Transverse colon (tissue), 4 donors: ENCODE measurements around the gene VWDE. TPM values are rescaled to one million over a fixed set of nuclear protein-coding genes. Genes with fewer than 3 reads are reported as not detected.

Experiments
- DNase-seq: peaks from one replicate; pipeline ENCODE4 v3.0.0-alpha.2; 2019
- H3K27ac ChIP-seq, 4 donors: fragments of 200-600 bp; sonication (generic); 2 replicates each; pipeline ENCODE4 v1.5.1; 2016 to 2018; ENCODE audit warnings: inconsistent platforms in 4 of 4
- H3K27me3 ChIP-seq: fragments of 200-600 bp; sonication (generic); 2 replicates; pipeline ENCODE4 v1.5.1; 2017; ENCODE audit warnings: inconsistent platforms
- H3K36me3 ChIP-seq, 4 donors: fragments of 200-600 bp; sonication (generic); 2 replicates each; pipeline ENCODE4 v1.5.1; 2017 to 2019; ENCODE audit warnings: inconsistent platforms in 4 of 4
- H3K4me1 ChIP-seq, 4 donors: fragments of 200-600 bp; sonication (generic); 2 replicates each; pipeline ENCODE4 v1.5.1; 2017 to 2020; ENCODE audit warnings: inconsistent platforms in 4 of 4
- H3K4me3 ChIP-seq, 4 donors: fragments of 200-600 bp; sonication (generic); 1 replicate in 1 of 4; 2 replicates in 3 of 4; pipeline versions ENCODE4 v1.5.1 to v1.6.1; 2017 to 2019; ENCODE audit warnings: inconsistent platforms in 4 of 4
- H3K9me3 ChIP-seq, 2 donors: fragments of 200-600 bp; sonication (generic); 2 replicates each; pipeline ENCODE4 v1.5.1; 2017 to 2019; ENCODE audit warnings: inconsistent platforms in 2 of 2
- EP300 ChIP-seq: sonication (generic); formaldehyde crosslinking; IDR thresholded peaks from one replicate; pipeline ENCODE4 v1.6.1; 2017; ENCODE audit warnings: antibody characterized with exemption, low read depth
- POLR2A ChIP-seq: fragments of 450-650 bp; IDR thresholded peaks from one replicate; pipeline ENCODE4 v1.6.1; 2016; ENCODE audit warnings: antibody characterized with exemption, mild to moderate bottlenecking, moderate library complexity
- POLR2AphosphoS5 ChIP-seq, 3 donors: sonication (generic); formaldehyde crosslinking; IDR thresholded peaks; one replicate each; pipeline ENCODE4 v1.6.1; 2016; ENCODE audit warnings: antibody characterized with exemption in 3 of 3
- WGBS, 2 donors: methylation state at CpG; one replicate each; pipeline ENCODE4 v1.1.5; 2018; ENCODE audit warnings: low coverage in 1 of 2; 5-methylcytosine and 5-hydroxymethylcytosine counted together
- in situ Hi-C, 4 donors: fragments of 200-750 bp; cut with MboI; loops; one replicate each; pipeline versions ENCODE4 v1.15.0 to v1.15.1; 2017; ENCODE audit warnings: low sequenced_read_pairs in 3 of 4, low pct_ligation_motif_present in 1 of 4, low pct_unique_long_range_greater_than_20kb in 1 of 4
- intact Hi-C: fragments of 100-400 bp; cut with DNase I; formaldehyde crosslinking; loops from one replicate; pipeline ENCODE4 v1.15.1; 2023; ENCODE audit warnings: low total_unique reads
- total RNA-seq, 4 donors: library from RNA; depleted of rRNA; stranded (reverse); fragments of >200 nt; gene quantifications; one replicate each; pipeline ENCODE4 v1.1.0, GENCODE V29; 2016
- TF ChIP-seq, protein P1 (sequence below), 5 experiments: fragments of 200-600 bp in 3 of 5; fragments of 450-650 bp in 2 of 5; sonication (generic) in 3 of 5; IDR thresholded peaks; 1 replicate in 2 of 5; 2 replicates in 3 of 5; pipeline ENCODE4 v1.5.1; 2016 to 2017; ENCODE audit warnings: antibody characterized with exemption in 5 of 5, inconsistent platforms in 3 of 5, mild to moderate bottlenecking in 2 of 5, moderate library complexity in 1 of 5

The VWDE gene
- total RNA-seq, 4 donors from 2014 or later, result 0.20 to 6.4 (median 2.0) TPM; not detected in 1

DNA sequence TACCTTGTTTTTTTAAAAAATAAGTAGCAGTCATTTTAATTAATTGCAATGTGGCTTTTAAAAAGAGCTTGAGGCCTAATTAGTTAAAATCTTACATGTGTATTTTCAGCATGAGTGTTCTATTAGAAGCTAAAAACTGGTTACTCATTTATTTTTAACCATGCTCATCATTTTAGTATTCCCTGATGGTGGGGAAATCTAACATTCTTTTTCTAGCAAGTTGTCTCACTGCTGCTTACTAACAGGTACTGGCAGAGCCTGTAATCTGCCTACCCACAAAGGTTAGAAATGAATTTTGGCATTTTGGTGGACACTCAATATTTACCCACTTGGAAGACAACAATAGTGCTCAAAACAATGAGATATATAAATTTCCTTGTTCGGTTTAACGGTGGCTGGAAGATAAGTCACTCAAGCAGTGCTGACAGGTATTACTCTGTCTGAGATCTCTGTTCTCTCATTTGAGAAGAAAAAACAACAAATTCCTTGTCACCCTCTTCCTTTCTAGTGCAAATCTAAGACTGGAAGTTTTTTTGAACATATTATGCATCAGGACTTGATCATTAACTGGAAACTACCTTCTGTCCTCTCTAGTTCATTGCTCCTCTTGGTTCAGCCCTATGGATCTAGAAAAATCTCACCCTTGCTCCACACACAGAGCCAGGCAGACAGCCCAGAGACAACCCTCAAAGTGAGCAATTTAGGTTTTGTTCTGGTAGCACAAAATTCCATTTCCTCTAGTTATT, 83.3 kb downstream of the VWDE start:
- Histone ChIP-seq H3K27ac (no peak overlapping the region), H3K36me3 (no peaks in the 10 kb centered on the region), H3K4me1 (peaks cover 0 to 5% (median 0%) of the 10 kb centered on the region in 4 donors), H3K4me3 (no peak overlapping the region), H3K9me3 (no peaks in the 10 kb centered on the region), H3K27me3 (no peaks in the 10 kb centered on the region)
- WGBS, 2 donors, result 65 to 72% methylated on average over 2 of the region's 2 CpGs
- intact Hi-C loops, result loop anchor here (10.0 kb wide), 1 partner anchor 896 kb away; no protein-coding TSS in a partner anchor
- TF ChIP-seq EP300 (no peak), POLR2A (no peak), POLR2AphosphoS5 (IDR thresholded peaks at IDR 0.05) (no peak)
- TF ChIP-seq, protein P1, sequence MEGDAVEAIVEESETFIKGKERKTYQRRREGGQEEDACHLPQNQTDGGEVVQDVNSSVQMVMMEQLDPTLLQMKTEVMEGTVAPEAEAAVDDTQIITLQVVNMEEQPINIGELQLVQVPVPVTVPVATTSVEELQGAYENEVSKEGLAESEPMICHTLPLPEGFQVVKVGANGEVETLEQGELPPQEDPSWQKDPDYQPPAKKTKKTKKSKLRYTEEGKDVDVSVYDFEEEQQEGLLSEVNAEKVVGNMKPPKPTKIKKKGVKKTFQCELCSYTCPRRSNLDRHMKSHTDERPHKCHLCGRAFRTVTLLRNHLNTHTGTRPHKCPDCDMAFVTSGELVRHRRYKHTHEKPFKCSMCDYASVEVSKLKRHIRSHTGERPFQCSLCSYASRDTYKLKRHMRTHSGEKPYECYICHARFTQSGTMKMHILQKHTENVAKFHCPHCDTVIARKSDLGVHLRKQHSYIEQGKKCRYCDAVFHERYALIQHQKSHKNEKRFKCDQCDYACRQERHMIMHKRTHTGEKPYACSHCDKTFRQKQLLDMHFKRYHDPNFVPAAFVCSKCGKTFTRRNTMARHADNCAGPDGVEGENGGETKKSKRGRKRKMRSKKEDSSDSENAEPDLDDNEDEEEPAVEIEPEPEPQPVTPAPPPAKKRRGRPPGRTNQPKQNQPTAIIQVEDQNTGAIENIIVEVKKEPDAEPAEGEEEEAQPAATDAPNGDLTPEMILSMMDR (IDR thresholded peaks at IDR 0.05), result no peak
- no peak for DNase-seq
- in situ Hi-C loops, result loop anchor here (5.0 to 25.0 kb wide), 6 partner anchors 248 to 908 kb away; partner anchors contain the start of gene THSD7A (in 2 of the 4)

DNA sequence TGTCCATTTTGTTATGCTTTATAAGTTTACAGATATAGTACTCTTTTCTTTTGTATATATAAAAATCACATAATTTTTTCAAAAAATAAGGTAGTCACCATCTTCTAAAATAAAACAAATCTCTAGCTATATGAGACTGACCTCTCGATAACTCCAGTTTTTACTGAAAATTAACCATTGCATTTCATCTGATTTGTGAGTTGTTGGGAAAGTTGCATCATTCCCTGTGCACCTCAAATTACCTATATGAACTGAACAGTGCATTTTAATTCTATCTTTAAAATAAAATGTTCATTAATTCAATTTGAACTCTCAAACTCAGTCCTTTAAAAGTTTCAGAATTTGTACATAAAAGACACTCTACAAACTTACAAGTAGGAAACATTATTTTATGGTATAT, 86.0 kb downstream of the VWDE start:
- intact Hi-C loops (no loop called here), in situ Hi-C loops (loop anchor here (25.0 kb wide), 3 partner anchors 255 to 905 kb away; partner anchors contain the start of gene THSD7A (in 2 of the 4))
- no peak for DNase-seq
- no peak overlapping the region for H3K27ac ChIP-seq
- no peaks in the 10 kb centered on the region for H3K36me3 ChIP-seq
- peaks cover 0 to 4% (median 0%) of the 10 kb centered on the region in 4 donors for H3K4me1 ChIP-seq
- H3K27me3 ChIP-seq, result no peaks in the 10 kb centered on the region
- no peaks in the 10 kb centered on the region for H3K9me3 ChIP-seq
- no peak overlapping the region for H3K4me3 ChIP-seq
- WGBS, 2 donors, result 90 to 91% methylated on average over 1 of the region's 1 CpG
- TF ChIP-seq EP300 (no peak), POLR2A (no peak), POLR2AphosphoS5 (IDR thresholded peaks at IDR 0.05) (no peak)
- TF ChIP-seq, protein P1 (IDR thresholded peaks at IDR 0.05), result no peak

DNA sequence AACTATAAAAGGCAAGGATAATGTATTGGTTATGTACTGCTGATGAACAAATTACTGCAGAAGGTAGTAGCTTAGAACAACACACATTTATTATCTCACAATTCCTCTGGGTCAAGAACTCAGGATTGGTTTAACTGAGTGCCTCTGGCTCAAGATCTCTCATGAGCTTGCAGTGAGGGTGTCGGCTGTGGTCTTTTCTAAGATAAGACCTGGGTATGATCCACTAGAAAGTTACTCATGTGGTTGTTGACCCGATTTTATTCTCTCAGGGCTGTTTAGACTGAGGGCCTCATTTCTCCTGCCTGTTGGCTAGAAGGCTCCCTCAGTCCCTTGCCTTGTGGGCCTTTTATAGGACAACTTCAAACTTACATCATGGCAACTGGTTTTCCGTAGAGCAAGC, 86.7 kb downstream of the VWDE start:
- Histone ChIP-seq H3K9me3 (no peaks in the 10 kb centered on the region), H3K27me3 (no peaks in the 10 kb centered on the region), H3K4me3 (no peak overlapping the region), H3K36me3 (no peaks in the 10 kb centered on the region), H3K27ac (no peak overlapping the region), H3K4me1 (no peaks in the 10 kb centered on the region)
- no peak for DNase-seq
- WGBS, 2 donors, result 73 to 76% methylated on average over 3 of the region's 3 CpGs
- in situ Hi-C loops (loop anchor here (25.0 kb wide), 3 partner anchors 255 to 905 kb away; partner anchors contain the start of gene THSD7A (in 2 of the 4)), intact Hi-C loops (no loop called here)
- TF ChIP-seq EP300, result no peak
- TF ChIP-seq, protein P1 (IDR thresholded peaks at IDR 0.05), result no peak
- TF ChIP-seq POLR2AphosphoS5 (IDR thresholded peaks at IDR 0.05), result no peak
- TF ChIP-seq POLR2A, result no peak

DNA sequence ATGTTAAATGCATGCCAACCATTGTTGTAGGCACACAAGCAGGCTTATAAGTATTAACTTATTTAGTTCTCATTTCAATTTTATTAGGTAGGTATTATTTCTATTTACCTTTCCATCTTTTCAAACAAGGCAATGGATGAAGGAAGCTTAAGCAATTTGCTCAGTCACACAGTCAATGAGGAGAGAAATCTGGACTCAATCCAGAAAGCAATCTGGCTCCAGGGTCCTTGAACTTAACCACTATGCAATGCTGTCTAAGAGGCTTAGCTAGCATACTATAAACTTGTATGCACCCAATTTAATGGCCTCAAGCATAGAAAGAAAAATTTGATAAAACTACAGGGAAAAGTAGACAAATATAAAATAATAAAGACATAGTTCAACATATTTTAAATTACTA, 88.6 kb downstream of the VWDE start:
- no peak for TF ChIP-seq POLR2AphosphoS5 (IDR thresholded peaks at IDR 0.05)
- no peak for TF ChIP-seq POLR2A
- TF ChIP-seq, protein P1 (IDR thresholded peaks at IDR 0.05), result no peak
- no peak for TF ChIP-seq EP300
- H3K9me3 ChIP-seq, result no peaks in the 10 kb centered on the region
- in situ Hi-C loops, result loop anchor here (25.0 kb wide), 3 partner anchors 253 to 903 kb away; partner anchors contain the start of gene THSD7A (in 2 of the 4)
- H3K4me3 ChIP-seq, result no peak overlapping the region
- no peaks in the 10 kb centered on the region for H3K4me1 ChIP-seq
- H3K27me3 ChIP-seq, result no peaks in the 10 kb centered on the region
- H3K36me3 ChIP-seq, result no peaks in the 10 kb centered on the region
- H3K27ac ChIP-seq, result no peak overlapping the region
- intact Hi-C loops, result no loop called here
- DNase-seq, result no peak
